HuH-7.5 (cell line): ENCODE results near the gene SLC8B1.
A peak's percentile ranks its signal among the peaks of the same experiment; 100 is the strongest.

Experiments
- DNase-seq: peaks from one replicate; pipeline ENCODE4 v3.0.0; 2011; ENCODE audit warnings: low spot score

SLC8B1 gene

GRCh38 chr12:113292547-113292946, 42.4 kb downstream of the SLC8B1 start:
- DNase-seq = no peak

- no peak for DNase-seq
These were observed 42.8 kb downstream of the SLC8B1 start for GRCh38 chr12:113292091-113292490.

- no peak for DNase-seq
These were observed 43.3 kb downstream of the SLC8B1 start for GRCh38 chr12:113291586-113291985.

- DNase-seq = no peak
These were observed 44.4 kb downstream of the SLC8B1 start for GRCh38 chr12:113290506-113290905.

- DNase-seq = no peak
These were observed 45.5 kb downstream of the SLC8B1 start for GRCh38 chr12:113289361-113289760.

- DNase-seq = no peak
These were observed 47.0 kb downstream of the SLC8B1 start for GRCh38 chr12:113287899-113288282.

- DNase-seq = no peak
These were observed 47.6 kb downstream of the SLC8B1 start for GRCh38 chr12:113287146-113287898.

- no peak for DNase-seq
These were observed 48.2 kb downstream of the SLC8B1 start for GRCh38 chr12:113286712-113287111.

GRCh38 chr12:113285679-113286610, 49.0 kb downstream of the SLC8B1 start:
- DNase-seq = no peak

- no peak for DNase-seq
These were observed 50.2 kb downstream of the SLC8B1 start for GRCh38 chr12:113284751-113285150.

- no peak for DNase-seq
These were observed 56.3 kb downstream of the SLC8B1 start for GRCh38 chr12:113278633-113279032.

- DNase-seq = no peak
These were observed 56.8 kb downstream of the SLC8B1 start for GRCh38 chr12:113278141-113278540.

GRCh38 chr12:113277511-113277910, 57.4 kb downstream of the SLC8B1 start:
- DNase-seq = no peak

GRCh38 chr12:113276946-113277500, 57.9 kb downstream of the SLC8B1 start:
- no peak for DNase-seq

- no peak for DNase-seq
These were observed 58.6 kb downstream of the SLC8B1 start for GRCh38 chr12:113276306-113276705.

GRCh38 chr12:113274848-113275247, 60.1 kb downstream of the SLC8B1 start:
- DNase-seq = no peak

GRCh38 chr12:113273053-113273725, 61.7 kb downstream of the SLC8B1 start:
- DNase-seq = no peak

- peak; percentile 44 for DNase-seq
These were observed 62.9 kb downstream of the SLC8B1 start for GRCh38 chr12:113271853-113272561.

GRCh38 chr12:113271466-113271852, 63.5 kb downstream of the SLC8B1 start:
- no peak for DNase-seq

GRCh38 chr12:113270709-113271009, 64.2 kb downstream of the SLC8B1 start:
- DNase-seq = no peak

- DNase-seq = no peak
These were observed 65.5 kb downstream of the SLC8B1 start for GRCh38 chr12:113269257-113269943.
